Transverse colon (tissue), 4 donors: ENCODE results near the gene CFAP97.

Experiments used
- EP300 ChIP-seq: sonication (generic); formaldehyde crosslinking; IDR thresholded peaks from one replicate; pipeline ENCODE4 v1.6.1; 2017; ENCODE audit warnings: antibody characterized with exemption, low read depth
- POLR2A ChIP-seq: fragments of 450-650 bp; IDR thresholded peaks from one replicate; pipeline ENCODE4 v1.6.1; 2016; ENCODE audit warnings: antibody characterized with exemption, mild to moderate bottlenecking, moderate library complexity
- POLR2AphosphoS5 ChIP-seq, 3 donors: sonication (generic); formaldehyde crosslinking; IDR thresholded peaks; one replicate each; pipeline ENCODE4 v1.6.1; 2016; ENCODE audit warnings: antibody characterized with exemption in 3 of 3
- TF ChIP-seq, protein P1 (sequence below), 5 experiments: fragments of 200-600 bp in 3 of 5; fragments of 450-650 bp in 2 of 5; sonication (generic) in 3 of 5; IDR thresholded peaks; 1 replicate in 2 of 5; 2 replicates in 3 of 5; pipeline ENCODE4 v1.5.1; 2016 to 2017; ENCODE audit warnings: antibody characterized with exemption in 5 of 5, inconsistent platforms in 3 of 5, mild to moderate bottlenecking in 2 of 5, moderate library complexity in 1 of 5

DNA sequence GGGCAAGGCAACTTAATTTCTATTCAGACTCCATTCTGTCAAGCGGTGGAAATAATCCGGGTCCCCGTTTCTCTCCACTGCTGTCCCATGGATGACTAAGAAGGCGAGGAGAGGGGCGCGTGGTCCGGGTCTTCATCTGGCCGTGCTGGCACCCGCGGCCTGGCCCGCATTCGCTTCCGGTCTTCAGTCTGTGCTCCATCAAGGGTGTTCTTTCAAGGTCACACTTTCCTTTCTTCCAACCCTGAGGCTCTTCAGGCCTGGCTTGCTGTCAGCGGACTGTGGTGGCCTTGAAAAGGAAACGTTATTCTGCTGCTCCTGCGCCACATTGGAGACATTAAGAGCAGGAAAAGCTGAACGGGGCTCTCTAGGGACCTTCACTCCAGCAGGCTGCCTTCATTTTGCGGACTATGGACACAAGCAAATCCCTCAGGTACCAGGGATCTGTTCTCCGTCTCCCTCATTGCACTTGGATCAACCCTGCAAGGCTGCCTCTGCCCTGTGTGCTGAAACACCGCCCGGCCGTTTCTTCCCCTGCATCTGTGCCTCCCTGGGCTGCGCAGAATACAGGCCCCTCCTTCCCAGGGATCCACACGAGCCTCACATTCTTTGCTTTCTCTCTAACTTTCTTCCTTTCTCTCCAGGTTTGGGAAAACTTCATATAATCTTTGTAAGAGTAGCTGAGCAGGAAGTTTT is 66.4 kb downstream of the CFAP97 start:
- TF ChIP-seq, protein P1, sequence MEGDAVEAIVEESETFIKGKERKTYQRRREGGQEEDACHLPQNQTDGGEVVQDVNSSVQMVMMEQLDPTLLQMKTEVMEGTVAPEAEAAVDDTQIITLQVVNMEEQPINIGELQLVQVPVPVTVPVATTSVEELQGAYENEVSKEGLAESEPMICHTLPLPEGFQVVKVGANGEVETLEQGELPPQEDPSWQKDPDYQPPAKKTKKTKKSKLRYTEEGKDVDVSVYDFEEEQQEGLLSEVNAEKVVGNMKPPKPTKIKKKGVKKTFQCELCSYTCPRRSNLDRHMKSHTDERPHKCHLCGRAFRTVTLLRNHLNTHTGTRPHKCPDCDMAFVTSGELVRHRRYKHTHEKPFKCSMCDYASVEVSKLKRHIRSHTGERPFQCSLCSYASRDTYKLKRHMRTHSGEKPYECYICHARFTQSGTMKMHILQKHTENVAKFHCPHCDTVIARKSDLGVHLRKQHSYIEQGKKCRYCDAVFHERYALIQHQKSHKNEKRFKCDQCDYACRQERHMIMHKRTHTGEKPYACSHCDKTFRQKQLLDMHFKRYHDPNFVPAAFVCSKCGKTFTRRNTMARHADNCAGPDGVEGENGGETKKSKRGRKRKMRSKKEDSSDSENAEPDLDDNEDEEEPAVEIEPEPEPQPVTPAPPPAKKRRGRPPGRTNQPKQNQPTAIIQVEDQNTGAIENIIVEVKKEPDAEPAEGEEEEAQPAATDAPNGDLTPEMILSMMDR (IDR thresholded peaks at IDR 0.05) = no peak
- TF ChIP-seq POLR2A (no peak), POLR2AphosphoS5 (IDR thresholded peaks at IDR 0.05) (no peak), EP300 (no peak)
